HCT116 (cell line): ENCODE measurements around the gene LRRC32. TPM values are rescaled to one million over a fixed set of nuclear protein-coding genes. Genes with fewer than 3 reads are reported as not detected.

ENCODE experiments used
- ATAC-seq: fragments of 200-7000 bp; cut with Tn5 transposase; 2 replicates; pipeline ENCODE4 v1.9.1; 2020; ENCODE audit warnings: mild to moderate bottlenecking, moderate library complexity
- BruUV-seq: library from RNA; stranded (reverse); fragments of 400-500 nt; replicated peaks from 2 replicates; lab custom pipeline; 2021; lab: Mats Ljungman, UMichigan
- CTCF ChIA-PET: fragments of 300-600 bp; sonication (Branson Sonifier 250); formaldehyde crosslinking; loops from one replicate; lab custom pipeline; 2021; ENCODE audit warnings: antibody characterized with exemption; lab: Charles Lee
- POLR2A ChIA-PET: fragments of 300-600, 350-600 bp; sonication (Branson Sonifier 250); formaldehyde crosslinking; loops from one replicate; lab custom pipeline; 2021; ENCODE audit warnings: antibody characterized with exemption; lab: Charles Lee
- RAD21 ChIA-PET, 2 experiments: fragments of 300-600 bp; sonication (Branson Sonifier 250); formaldehyde crosslinking; loops; one replicate each; lab custom pipeline; 2023; ENCODE audit warnings: low total read pairs in 2 of 2; ENCODE audit not compliant: uncharacterized antibody in 2 of 2, unreplicated experiment in 2 of 2, low non-redundant PET in 1 of 2; lab: Charles Lee
- DNase-seq: peaks from one replicate; pipeline ENCODE4 v3.0.0-alpha.2; 2010; ENCODE audit warnings: low read depth, low spot score
- H2AFZ ChIP-seq: fragments of 200-600 bp; shearing (Covaris generic), sonication (generic); 2 replicates; pipeline ENCODE4 v1.6.1; 2017; ENCODE audit warnings: low read depth, mixed run types, mixed read lengths, antibody characterized with exemption, low read length; ENCODE audit not compliant: poor library complexity, severe bottlenecking
- H3K27ac ChIP-seq: 2 replicates; pipeline ENCODE4 v1.5.1; 2012; ENCODE audit warnings: low read depth, low read length
- H3K27me3 ChIP-seq: fragments of 200-600 bp; sonication (generic); 2 replicates; pipeline ENCODE4 v1.6.1; 2016; ENCODE audit warnings: mixed run types, low read length, mixed read lengths; ENCODE audit not compliant: insufficient read depth
- H3K36me3 ChIP-seq, 2 experiments: fragments of 200-500 bp in 1 of 2; fragments of 200-600 bp in 1 of 2; sonication (Bioruptor generic) in 1 of 2; sonication (generic) in 1 of 2; 2 replicates each; pipeline versions ENCODE4 v1.5.1 to v1.6.1; 2014 to 2016; ENCODE audit warnings: low read length in 2 of 2, inconsistent platforms in 1 of 2, mixed read lengths in 1 of 2, mixed run types in 1 of 2; ENCODE audit not compliant: insufficient read depth in 2 of 2, control insufficient read depth in 1 of 2
- H3K4me1 ChIP-seq, 2 experiments: fragments of 200-600 bp in 1 of 2; sonication (generic) in 1 of 2; 2 replicates each; pipeline versions ENCODE4 v1.5.1 to v1.6.1; 2012 to 2017; ENCODE audit warnings: low read length in 2 of 2, inconsistent platforms in 1 of 2, mild to moderate bottlenecking in 1 of 2, mixed read lengths in 1 of 2, mixed run types in 1 of 2, moderate library complexity in 1 of 2; ENCODE audit not compliant: insufficient read depth in 2 of 2, control insufficient read depth in 1 of 2
- H3K4me2 ChIP-seq: fragments of 200-600 bp; sonication (generic); 2 replicates; pipeline ENCODE4 v1.6.1; 2017; ENCODE audit warnings: mixed run types, low read length, mixed read lengths
- H3K4me3 ChIP-seq, 2 experiments: fragments of 200-600 bp in 1 of 2; sonication (generic) in 1 of 2; replicated peaks in 1 of 2; 2 replicates each; pipeline ENCODE4 v1.5.1; 2011 to 2016; ENCODE audit warnings: low read length in 2 of 2, control low read depth in 1 of 2, low read depth in 1 of 2, mild to moderate bottlenecking in 1 of 2, mixed read lengths in 1 of 2, mixed run types in 1 of 2
- H3K79me2 ChIP-seq: fragments of 200-600 bp; sonication (generic); 2 replicates; pipeline ENCODE4 v1.6.1; 2017; ENCODE audit warnings: mild to moderate bottlenecking, mixed run types, low read length, moderate library complexity, mixed read lengths; ENCODE audit not compliant: insufficient read depth
- H3K9ac ChIP-seq: fragments of 200-600 bp; sonication (generic); 2 replicates; pipeline ENCODE4 v1.6.1; 2016; ENCODE audit warnings: low read length, mixed read lengths
- H3K9me2 ChIP-seq: fragments of 200-600 bp; sonication (generic), shearing (Covaris generic); 2 replicates; pipeline ENCODE4 v1.6.1; 2017; ENCODE audit warnings: mixed run types, mild to moderate bottlenecking, moderate library complexity; ENCODE audit not compliant: insufficient read depth
- H3K9me3 ChIP-seq, 2 experiments: fragments of 200-500 bp in 1 of 2; fragments of 200-600 bp in 1 of 2; sonication (Bioruptor generic) in 1 of 2; sonication (generic) in 1 of 2; 2 replicates each; pipeline ENCODE4 v1.6.1; 2014 to 2017; ENCODE audit warnings: low read length in 2 of 2, mixed read lengths in 2 of 2, inconsistent platforms in 1 of 2, low read depth in 1 of 2, mild to moderate bottlenecking in 1 of 2, mixed run types in 1 of 2, moderate library complexity in 1 of 2; ENCODE audit not compliant: control insufficient read depth in 1 of 2, insufficient read depth in 1 of 2
- H4K20me1 ChIP-seq: fragments of 200-600 bp; sonication (generic), shearing (Covaris generic); 2 replicates; pipeline ENCODE4 v1.6.1; 2017; ENCODE audit warnings: mixed run types, mild to moderate bottlenecking, moderate library complexity; ENCODE audit not compliant: insufficient read depth
- CEBPB ChIP-seq: IDR thresholded peaks from 2 replicates; pipeline ENCODE4 v1.6.1; 2012; ENCODE audit warnings: low read depth
- EGR1 ChIP-seq: IDR thresholded peaks from 2 replicates; pipeline ENCODE4 v1.6.1; 2012; ENCODE audit warnings: low read depth
- ELF1 ChIP-seq: IDR thresholded peaks from 2 replicates; pipeline ENCODE4 v1.6.1; 2012; ENCODE audit warnings: low read depth, borderline replicate concordance
- EZH2 ChIP-seq: fragments of 200-600 bp; sonication (generic); IDR thresholded peaks from 2 replicates; pipeline ENCODE4 v1.6.1; 2017; ENCODE audit warnings: antibody characterized with exemption, mixed run types
- EZH2phosphoT487 ChIP-seq: fragments of 200-600 bp; IDR thresholded peaks from 2 replicates; pipeline ENCODE4 v1.6.1; 2018; ENCODE audit warnings: antibody characterized with exemption, borderline replicate concordance
- FOSL1 ChIP-seq: IDR thresholded peaks from 2 replicates; pipeline ENCODE4 v1.6.1; 2012; ENCODE audit warnings: low read depth
- JUND ChIP-seq: IDR thresholded peaks from 2 replicates; pipeline ENCODE4 v1.6.1; 2012
- POLR2A ChIP-seq: IDR thresholded peaks from 2 replicates; pipeline ENCODE4 v1.7.0; 2011; ENCODE audit warnings: borderline replicate concordance; ENCODE audit not compliant: insufficient read depth, insufficient read length; ENCODE audit errors: extremely low read depth
- POLR2AphosphoS5 ChIP-seq: IDR thresholded peaks from 2 replicates; pipeline ENCODE4 v1.6.1; 2011; ENCODE audit warnings: mild to moderate bottlenecking, low read depth, low read length, moderate library complexity
- RAD21 ChIP-seq: IDR thresholded peaks from 2 replicates; pipeline ENCODE4 v1.6.1; 2012; ENCODE audit warnings: low read depth, mild to moderate bottlenecking
- SIN3A ChIP-seq: IDR thresholded peaks from 2 replicates; pipeline ENCODE4 v1.6.1; 2012; ENCODE audit warnings: low read depth
- SRF ChIP-seq: IDR thresholded peaks from 2 replicates; pipeline ENCODE4 v1.6.1; 2012; ENCODE audit warnings: low read depth
- TCF7L2 ChIP-seq: IDR thresholded peaks from 2 replicates; pipeline ENCODE4 v1.7.0; 2011; ENCODE audit warnings: borderline replicate concordance, inconsistent platforms; ENCODE audit not compliant: insufficient read depth, insufficient read length; ENCODE audit errors: extremely low read depth
- ZBTB33 ChIP-seq: IDR thresholded peaks from 2 replicates; pipeline ENCODE4 v1.6.1; 2011; ENCODE audit warnings: mild to moderate bottlenecking, low read length, moderate library complexity; ENCODE audit not compliant: insufficient replicate concordance; ENCODE audit errors: extremely low read depth
- ZNF274 ChIP-seq: fragments of 200-500 bp; sonication (Bioruptor generic); IDR thresholded peaks from 2 replicates; pipeline ENCODE4 v1.6.1; 2014; ENCODE audit warnings: mild to moderate bottlenecking, low read depth, low read length, inconsistent platforms
- intact Hi-C: fragments of 100-400 bp; cut with micrococcal nuclease; formaldehyde crosslinking; loops from 2 replicates; pipeline ENCODE4 v1.10.0; 2022
- total RNA-seq: library from RNA; stranded (reverse); gene quantifications from one replicate; pipeline ENCODE4 v1.2.1, GENCODE V29; 2021; ENCODE audit not compliant: unreplicated experiment
- TF ChIP-seq, protein P1 (sequence below), 3 experiments: fragments of 200-600 bp in 1 of 3; sonication (generic) in 1 of 3; IDR thresholded peaks in 2 of 3; conservative IDR thresholded peaks in 1 of 3; 2 replicates each; pipeline ENCODE4 v1.5.1; 2012 to 2017; ENCODE audit warnings: low read depth in 2 of 3, low read length in 2 of 3, antibody characterized with exemption in 1 of 3, borderline replicate concordance in 1 of 3, control low read depth in 1 of 3, mild to moderate bottlenecking in 1 of 3, mixed read lengths in 1 of 3, mixed run types in 1 of 3, moderate library complexity in 1 of 3; ENCODE audit not compliant: insufficient read depth in 1 of 3
- TF ChIP-seq, protein P2 (sequence below): IDR thresholded peaks from 2 replicates; pipeline ENCODE4 v1.6.1; 2012
- TF ChIP-seq, protein P3 (sequence below): IDR thresholded peaks from 2 replicates; pipeline ENCODE4 v1.6.1; 2012
- TF ChIP-seq, protein P4 (sequence below): IDR thresholded peaks from 2 replicates; pipeline ENCODE4 v1.6.1; 2012; ENCODE audit warnings: low read depth

Gene LRRC32
- total RNA-seq, 1 experiment from 2014 or later: 0.54 TPM

DNA sequence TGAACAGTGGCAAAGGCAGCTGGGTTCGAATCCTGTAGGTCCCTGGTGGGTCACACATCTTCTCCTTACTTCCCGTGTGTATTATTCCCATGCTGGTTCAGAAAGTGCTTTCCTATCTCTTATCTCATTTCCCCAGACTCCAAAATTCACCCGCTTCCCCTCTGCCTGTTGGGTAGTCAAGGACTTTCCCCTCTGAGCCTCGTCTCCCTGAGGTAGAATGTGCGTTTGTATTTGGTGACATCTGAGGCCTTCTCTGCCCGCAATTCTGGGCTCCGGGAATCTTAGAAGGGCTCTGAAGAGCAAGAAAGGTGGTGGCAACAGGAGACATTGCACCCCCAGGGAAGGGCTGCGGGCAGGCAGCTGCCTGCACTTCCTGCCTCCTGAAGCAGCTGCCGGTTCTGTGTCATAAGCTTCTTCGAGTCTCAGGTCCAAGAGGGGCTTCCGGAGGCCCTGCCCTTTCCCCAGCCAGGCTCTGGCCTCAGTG is 5.9 kb downstream of the LRRC32 start:
- Histone ChIP-seq H3K4me1 (no peaks in the 10 kb centered on the region), H3K9ac (no peak overlapping the region), H3K27ac (no peak overlapping the region), H3K27me3 (peaks cover 1% of the 10 kb centered on the region; the same call in 1 of the 2 replicates), H2AFZ (no peak overlapping the region), H3K79me2 (no peaks in the 10 kb centered on the region), H3K4me3 (no peak overlapping the region), H3K36me3 (no peaks in the 10 kb centered on the region), H4K20me1 (no peaks in the 10 kb centered on the region), H3K9me2 (no peaks in the 10 kb centered on the region), H3K4me2 (no peak overlapping the region), H3K9me3 (no peaks in the 10 kb centered on the region)
- DNase-seq (no peak), ATAC-seq (no peak)
- RAD21 ChIA-PET: no interaction called here
- POLR2A ChIA-PET: no interaction called here
- no peak for TF ChIP-seq ELF1
- TF ChIP-seq SIN3A: no peak
- TF ChIP-seq POLR2A: no peak
- no peak for TF ChIP-seq JUND
- TF ChIP-seq ZBTB33: no peak
- TF ChIP-seq, protein P1, sequence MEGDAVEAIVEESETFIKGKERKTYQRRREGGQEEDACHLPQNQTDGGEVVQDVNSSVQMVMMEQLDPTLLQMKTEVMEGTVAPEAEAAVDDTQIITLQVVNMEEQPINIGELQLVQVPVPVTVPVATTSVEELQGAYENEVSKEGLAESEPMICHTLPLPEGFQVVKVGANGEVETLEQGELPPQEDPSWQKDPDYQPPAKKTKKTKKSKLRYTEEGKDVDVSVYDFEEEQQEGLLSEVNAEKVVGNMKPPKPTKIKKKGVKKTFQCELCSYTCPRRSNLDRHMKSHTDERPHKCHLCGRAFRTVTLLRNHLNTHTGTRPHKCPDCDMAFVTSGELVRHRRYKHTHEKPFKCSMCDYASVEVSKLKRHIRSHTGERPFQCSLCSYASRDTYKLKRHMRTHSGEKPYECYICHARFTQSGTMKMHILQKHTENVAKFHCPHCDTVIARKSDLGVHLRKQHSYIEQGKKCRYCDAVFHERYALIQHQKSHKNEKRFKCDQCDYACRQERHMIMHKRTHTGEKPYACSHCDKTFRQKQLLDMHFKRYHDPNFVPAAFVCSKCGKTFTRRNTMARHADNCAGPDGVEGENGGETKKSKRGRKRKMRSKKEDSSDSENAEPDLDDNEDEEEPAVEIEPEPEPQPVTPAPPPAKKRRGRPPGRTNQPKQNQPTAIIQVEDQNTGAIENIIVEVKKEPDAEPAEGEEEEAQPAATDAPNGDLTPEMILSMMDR (IDR thresholded peaks at IDR 0.05 in 2 of 3, conservative IDR thresholded peaks at IDR 0.05 in 1 of 3; ENCODE audit: borderline replicate concordance in 1 of 3, insufficient read depth in 1 of 3, low read depth in 2 of 3, low read length in 2 of 3): no peak
- TF ChIP-seq, protein P2, sequence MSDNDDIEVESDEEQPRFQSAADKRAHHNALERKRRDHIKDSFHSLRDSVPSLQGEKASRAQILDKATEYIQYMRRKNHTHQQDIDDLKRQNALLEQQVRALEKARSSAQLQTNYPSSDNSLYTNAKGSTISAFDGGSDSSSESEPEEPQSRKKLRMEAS: no peak
- TF ChIP-seq, protein P3, sequence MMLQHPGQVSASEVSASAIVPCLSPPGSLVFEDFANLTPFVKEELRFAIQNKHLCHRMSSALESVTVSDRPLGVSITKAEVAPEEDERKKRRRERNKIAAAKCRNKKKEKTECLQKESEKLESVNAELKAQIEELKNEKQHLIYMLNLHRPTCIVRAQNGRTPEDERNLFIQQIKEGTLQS: no peak
- TF ChIP-seq SRF: no peak
- TF ChIP-seq CEBPB: no peak
- TF ChIP-seq, protein P4, sequence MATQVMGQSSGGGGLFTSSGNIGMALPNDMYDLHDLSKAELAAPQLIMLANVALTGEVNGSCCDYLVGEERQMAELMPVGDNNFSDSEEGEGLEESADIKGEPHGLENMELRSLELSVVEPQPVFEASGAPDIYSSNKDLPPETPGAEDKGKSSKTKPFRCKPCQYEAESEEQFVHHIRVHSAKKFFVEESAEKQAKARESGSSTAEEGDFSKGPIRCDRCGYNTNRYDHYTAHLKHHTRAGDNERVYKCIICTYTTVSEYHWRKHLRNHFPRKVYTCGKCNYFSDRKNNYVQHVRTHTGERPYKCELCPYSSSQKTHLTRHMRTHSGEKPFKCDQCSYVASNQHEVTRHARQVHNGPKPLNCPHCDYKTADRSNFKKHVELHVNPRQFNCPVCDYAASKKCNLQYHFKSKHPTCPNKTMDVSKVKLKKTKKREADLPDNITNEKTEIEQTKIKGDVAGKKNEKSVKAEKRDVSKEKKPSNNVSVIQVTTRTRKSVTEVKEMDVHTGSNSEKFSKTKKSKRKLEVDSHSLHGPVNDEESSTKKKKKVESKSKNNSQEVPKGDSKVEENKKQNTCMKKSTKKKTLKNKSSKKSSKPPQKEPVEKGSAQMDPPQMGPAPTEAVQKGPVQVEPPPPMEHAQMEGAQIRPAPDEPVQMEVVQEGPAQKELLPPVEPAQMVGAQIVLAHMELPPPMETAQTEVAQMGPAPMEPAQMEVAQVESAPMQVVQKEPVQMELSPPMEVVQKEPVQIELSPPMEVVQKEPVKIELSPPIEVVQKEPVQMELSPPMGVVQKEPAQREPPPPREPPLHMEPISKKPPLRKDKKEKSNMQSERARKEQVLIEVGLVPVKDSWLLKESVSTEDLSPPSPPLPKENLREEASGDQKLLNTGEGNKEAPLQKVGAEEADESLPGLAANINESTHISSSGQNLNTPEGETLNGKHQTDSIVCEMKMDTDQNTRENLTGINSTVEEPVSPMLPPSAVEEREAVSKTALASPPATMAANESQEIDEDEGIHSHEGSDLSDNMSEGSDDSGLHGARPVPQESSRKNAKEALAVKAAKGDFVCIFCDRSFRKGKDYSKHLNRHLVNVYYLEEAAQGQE: no peak
- no peak for TF ChIP-seq EZH2phosphoT487
- no peak for TF ChIP-seq EGR1
- TF ChIP-seq FOSL1: no peak
- TF ChIP-seq TCF7L2: no peak
- TF ChIP-seq RAD21: no peak
- no peak for TF ChIP-seq POLR2AphosphoS5
- no peak for TF ChIP-seq EZH2
- no peak for TF ChIP-seq ZNF274
- CTCF ChIA-PET: no interaction called here
- no TSS peak for BruUV-seq
- intact Hi-C loops: no loop called here
